Trophoblast cell (in vitro differentiated cells and primary cell): ENCODE results near the gene PC.

ENCODE experiments used
- DNase-seq, 2 donors: peaks; one replicate each; pipeline ENCODE4 v3.0.0-alpha.2; 2016
- H2AFZ ChIP-seq: 2 replicates; pipeline ENCODE4 v1.6.1; 2013; ENCODE audit warnings: low read length, moderate library complexity, mild to moderate bottlenecking; ENCODE audit not compliant: insufficient read depth, poor library complexity
- H2AK5ac ChIP-seq: 2 replicates; pipeline ENCODE4 v1.6.1; 2013; ENCODE audit warnings: mild to moderate bottlenecking, low read length
- H2BK120ac ChIP-seq: 2 replicates; pipeline ENCODE4 v1.6.1; 2013; ENCODE audit warnings: low read length, mild to moderate bottlenecking, moderate library complexity; ENCODE audit not compliant: insufficient read depth, poor library complexity
- H2BK12ac ChIP-seq: 2 replicates; pipeline ENCODE4 v1.6.1; 2013; ENCODE audit warnings: mild to moderate bottlenecking, low read length, moderate library complexity
- H2BK5ac ChIP-seq: 2 replicates; pipeline ENCODE4 v1.6.1; 2013; ENCODE audit warnings: low read length, low read depth, moderate library complexity, mild to moderate bottlenecking; ENCODE audit not compliant: poor library complexity
- H3K14ac ChIP-seq: 2 replicates; pipeline ENCODE4 v1.6.1; 2013; ENCODE audit warnings: mild to moderate bottlenecking, low read length
- H3K18ac ChIP-seq: 2 replicates; pipeline ENCODE4 v1.6.1; 2013; ENCODE audit warnings: mild to moderate bottlenecking, low read length
- H3K23ac ChIP-seq: 2 replicates; pipeline ENCODE4 v1.6.1; 2013; ENCODE audit warnings: low read length
- H3K27ac ChIP-seq: 2 replicates; pipeline ENCODE4 v1.5.1; 2013; ENCODE audit warnings: low read depth, mild to moderate bottlenecking, inconsistent platforms, low read length, moderate library complexity
- H3K27me3 ChIP-seq: 2 replicates; pipeline ENCODE4 v1.6.1; 2013; ENCODE audit warnings: inconsistent platforms, mild to moderate bottlenecking, low read length, moderate library complexity; ENCODE audit not compliant: insufficient read depth
- H3K36me3 ChIP-seq, 2 experiments: 1 replicate in 1 of 2; 2 replicates in 1 of 2; pipeline ENCODE4 v1.6.1; 2013; ENCODE audit warnings: low read length in 2 of 2, mild to moderate bottlenecking in 2 of 2, moderate library complexity in 1 of 2; ENCODE audit not compliant: insufficient read depth in 2 of 2, control insufficient read depth in 1 of 2
- H3K4ac ChIP-seq: 2 replicates; pipeline ENCODE4 v1.6.1; 2013; ENCODE audit warnings: low read depth, mild to moderate bottlenecking, low read length, moderate library complexity
- H3K4me1 ChIP-seq, 2 experiments: 1 replicate in 1 of 2; 2 replicates in 1 of 2; pipeline ENCODE4 v1.6.1; 2013; ENCODE audit warnings: low read length in 2 of 2, mild to moderate bottlenecking in 2 of 2, moderate library complexity in 1 of 2; ENCODE audit not compliant: insufficient read depth in 2 of 2, control insufficient read depth in 1 of 2
- H3K4me2 ChIP-seq: 2 replicates; pipeline ENCODE4 v1.6.1; 2013; ENCODE audit warnings: inconsistent platforms, mild to moderate bottlenecking, low read length, moderate library complexity
- H3K4me3 ChIP-seq: 2 replicates; pipeline ENCODE4 v1.5.1; 2013; ENCODE audit warnings: mild to moderate bottlenecking, low read depth, low read length, inconsistent platforms
- H3K79me1 ChIP-seq: one replicate; pipeline ENCODE4 v1.6.1; 2013; ENCODE audit warnings: low read length
- H3K79me2 ChIP-seq: 2 replicates; pipeline ENCODE4 v1.6.1; 2013; ENCODE audit warnings: low read length, mild to moderate bottlenecking; ENCODE audit not compliant: control insufficient read depth, insufficient read depth, poor library complexity
- H3K9ac ChIP-seq: 2 replicates; pipeline ENCODE4 v1.6.1; 2013; ENCODE audit warnings: mild to moderate bottlenecking, low read length
- H3K9me3 ChIP-seq: 2 replicates; pipeline ENCODE4 v1.6.1; 2013; ENCODE audit warnings: low read depth, mild to moderate bottlenecking, control low read depth, inconsistent platforms, low read length; ENCODE audit not compliant: insufficient read depth
- H4K12ac ChIP-seq: 2 replicates; pipeline ENCODE4 v1.6.1; 2013; ENCODE audit warnings: low read depth, mild to moderate bottlenecking, low read length, moderate library complexity
- H4K8ac ChIP-seq: 2 replicates; pipeline ENCODE4 v1.6.1; 2013; ENCODE audit warnings: low read depth, mild to moderate bottlenecking, low read length, moderate library complexity
- H4K91ac ChIP-seq: one replicate; pipeline ENCODE4 v1.6.1; 2013; ENCODE audit warnings: low read depth, mild to moderate bottlenecking, low read length, moderate library complexity
- WGBS: extraction: QIAGEN DNeasy Blood & Tissue Kit; methylation state at CpG from one replicate; pipeline ENCODE4 v1.1.7; 2013; ENCODE audit warnings: missing lambda C conversion rate; ENCODE audit not compliant: insufficient read length, insufficient coverage; ENCODE audit errors: extremely low coverage; 5-methylcytosine and 5-hydroxymethylcytosine counted together

Gene PC

DNA sequence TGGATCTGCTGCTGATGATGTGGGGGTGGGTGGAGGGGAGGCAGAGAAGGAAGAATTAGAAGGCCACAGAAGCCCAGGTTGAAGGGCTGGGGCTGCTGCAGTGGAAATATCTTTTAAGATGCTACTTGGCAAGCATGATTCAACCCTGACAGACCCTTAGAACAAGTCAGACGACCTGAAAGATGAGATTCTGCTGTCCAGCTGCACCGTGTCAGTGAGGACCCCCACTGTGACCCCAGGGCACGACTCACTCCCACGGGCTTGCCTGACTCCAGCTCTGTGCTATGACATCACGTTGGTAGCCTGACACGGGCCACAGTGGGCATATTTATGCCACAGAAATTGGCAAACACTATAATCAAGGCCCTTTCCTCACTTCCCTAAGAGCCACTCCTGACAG lies 65.3 kb downstream of the PC start:
- DNase-seq, result no peak
- Histone ChIP-seq H3K4ac (no peak overlapping the region), H3K18ac (no peak overlapping the region), H3K27ac (no peak overlapping the region), H2BK120ac (no peak overlapping the region), H3K79me1 (no peaks in the 10 kb centered on the region), H2BK12ac (peak overlapping the region; percentile 23), H3K27me3 (no peaks in the 10 kb centered on the region), H3K9me3 (peaks cover 3% of the 10 kb centered on the region), H4K8ac (no peak overlapping the region), H3K4me1 (peaks cover 6 to 10% of the 10 kb centered on the region in 2 experiments), H3K14ac (no peak overlapping the region), H2BK5ac (no peak overlapping the region), H3K9ac (no peak overlapping the region), H2AFZ (no peak overlapping the region), H3K4me2 (no peak overlapping the region), H3K23ac (no peak overlapping the region), H2AK5ac (no peak overlapping the region), H3K79me2 (no peaks in the 10 kb centered on the region), H4K91ac (no peak overlapping the region), H4K12ac (no peak overlapping the region), H3K36me3 (no peaks in the 10 kb centered on the region), H3K4me3 (no peak overlapping the region)
- no CpG with 5 or more reads among the region's 6 CpGs for WGBS

DNA sequence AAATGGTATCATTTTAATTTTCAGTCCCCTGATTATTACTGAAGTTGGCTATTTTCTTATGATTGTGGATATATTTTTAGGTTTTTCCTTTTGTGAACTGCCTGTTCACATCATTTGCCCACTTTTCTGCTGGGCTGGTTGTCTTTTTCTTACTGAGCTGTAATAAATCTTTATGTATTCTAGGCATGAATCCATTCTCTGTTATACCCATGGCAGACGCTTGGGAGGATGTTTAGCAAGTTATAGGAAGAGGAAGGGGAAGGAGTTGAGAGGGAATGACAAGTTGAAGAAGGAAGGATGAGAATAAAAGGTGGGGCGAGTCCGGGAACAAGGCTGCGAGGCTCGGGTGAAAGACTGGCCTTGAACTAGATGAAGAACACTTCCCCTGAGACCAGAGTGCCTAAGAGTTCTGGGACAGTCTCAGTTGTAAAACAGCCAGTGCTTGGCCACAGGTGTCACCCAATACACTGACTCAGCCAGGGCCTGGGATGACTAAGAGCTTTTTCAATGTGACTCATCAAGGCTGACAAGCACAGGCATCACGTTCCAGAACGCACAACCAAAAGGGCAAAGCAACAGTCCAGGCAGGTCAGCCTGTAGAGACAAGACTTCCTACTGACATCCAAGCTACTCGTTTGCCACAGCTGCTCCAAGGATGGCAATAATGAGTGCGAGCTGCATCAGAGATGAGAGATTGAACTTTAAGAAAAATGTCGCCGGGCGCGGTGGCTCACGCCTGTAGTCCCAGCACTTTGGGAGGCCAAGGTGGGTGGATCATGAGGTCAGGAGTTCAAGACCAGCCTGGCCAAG lies 66.1 kb downstream of the PC start:
- Histone ChIP-seq H2AFZ (no peak overlapping the region), H3K4me1 (peaks cover 6 to 10% of the 10 kb centered on the region in 2 experiments), H3K4ac (no peak overlapping the region), H3K9me3 (peaks cover 3% of the 10 kb centered on the region), H3K27ac (no peak overlapping the region), H3K23ac (no peak overlapping the region), H4K8ac (no peak overlapping the region), H3K14ac (no peak overlapping the region), H2BK12ac (no peak overlapping the region), H3K36me3 (no peaks in the 10 kb centered on the region), H4K91ac (no peak overlapping the region), H3K18ac (no peak overlapping the region), H3K9ac (no peak overlapping the region), H3K4me3 (no peak overlapping the region), H2BK120ac (no peak overlapping the region), H2AK5ac (no peak overlapping the region), H3K4me2 (no peak overlapping the region), H4K12ac (no peak overlapping the region), H3K79me1 (no peaks in the 10 kb centered on the region), H3K79me2 (no peaks in the 10 kb centered on the region), H2BK5ac (no peak overlapping the region), H3K27me3 (no peaks in the 10 kb centered on the region)
- peak; percentile 82 to 86 for DNase-seq
- WGBS, result no CpG with 5 or more reads among the region's 14 CpGs

DNA sequence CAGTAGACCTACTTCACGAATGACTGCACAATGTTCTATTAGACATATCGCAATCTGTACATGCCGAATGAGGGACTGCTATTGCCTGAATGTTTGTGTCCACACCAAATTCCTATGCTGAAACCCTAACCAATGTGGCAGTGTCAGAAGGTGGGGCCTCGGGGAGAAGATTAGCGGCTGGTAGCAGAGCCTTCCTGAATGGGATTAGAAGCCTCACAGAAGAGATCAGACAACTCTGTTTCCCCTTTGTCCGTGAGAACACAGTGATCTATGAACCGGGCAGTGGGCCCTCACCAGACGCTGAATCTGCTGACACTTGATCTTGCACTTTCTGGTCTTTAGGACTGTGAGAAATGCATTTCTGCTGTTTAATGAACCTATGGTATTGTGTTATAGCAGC lies 68.2 kb downstream of the PC start:
- Histone ChIP-seq H3K79me1 (no peaks in the 10 kb centered on the region), H3K27me3 (no peaks in the 10 kb centered on the region), H3K23ac (no peak overlapping the region), H2BK120ac (no peak overlapping the region), H3K79me2 (no peaks in the 10 kb centered on the region), H3K4me1 (peaks cover 6 to 10% of the 10 kb centered on the region in 2 experiments), H2AK5ac (no peak overlapping the region), H2BK5ac (no peak overlapping the region), H3K4me3 (no peak overlapping the region), H3K9ac (no peak overlapping the region), H3K18ac (no peak overlapping the region), H4K12ac (no peak overlapping the region), H3K36me3 (no peaks in the 10 kb centered on the region), H4K8ac (no peak overlapping the region), H3K14ac (no peak overlapping the region), H3K27ac (no peak overlapping the region), H4K91ac (no peak overlapping the region), H2BK12ac (no peak overlapping the region), H3K4me2 (no peak overlapping the region), H2AFZ (no peak overlapping the region), H3K4ac (no peak overlapping the region), H3K9me3 (no peaks in the 10 kb centered on the region)
- DNase-seq, result no peak
- no CpG with 5 or more reads among the region's 8 CpGs for WGBS

DNA sequence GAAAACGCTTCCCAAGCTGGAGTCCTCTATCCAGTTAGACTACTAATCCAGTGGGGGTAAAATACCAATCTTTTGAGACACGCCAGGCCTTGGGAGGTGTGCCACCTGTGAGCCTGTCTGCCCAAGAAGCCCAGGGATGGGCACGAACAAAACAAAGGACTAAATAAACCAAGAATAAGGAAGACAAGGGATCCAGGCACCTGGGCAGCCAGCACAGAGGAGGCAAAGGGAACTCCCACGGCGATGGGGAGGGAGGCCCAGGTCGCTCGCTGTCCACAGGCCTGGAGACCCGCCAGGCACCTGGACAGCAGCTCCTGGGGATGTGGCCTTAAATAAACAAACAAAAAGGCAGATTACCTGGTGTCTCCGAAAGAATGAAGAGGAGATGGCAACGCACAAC lies 69.9 kb downstream of the PC start:
- Histone ChIP-seq H3K4me1 (peaks cover 6 to 10% of the 10 kb centered on the region in 2 experiments), H3K18ac (no peak overlapping the region), H2AFZ (no peak overlapping the region), H3K14ac (no peak overlapping the region), H3K79me2 (no peaks in the 10 kb centered on the region), H4K91ac (no peak overlapping the region), H2BK5ac (no peak overlapping the region), H3K9me3 (no peaks in the 10 kb centered on the region), H3K27ac (no peak overlapping the region), H3K4ac (no peak overlapping the region), H2BK12ac (no peak overlapping the region), H2BK120ac (no peak overlapping the region), H2AK5ac (no peak overlapping the region), H3K27me3 (no peaks in the 10 kb centered on the region), H3K36me3 (no peaks in the 10 kb centered on the region), H3K4me3 (no peak overlapping the region), H3K9ac (no peak overlapping the region), H3K4me2 (no peak overlapping the region), H4K12ac (no peak overlapping the region), H3K79me1 (no peaks in the 10 kb centered on the region), H4K8ac (no peak overlapping the region), H3K23ac (no peak overlapping the region)
- no CpG with 5 or more reads among the region's 10 CpGs for WGBS
- no peak for DNase-seq
